Gastroesophageal sphincter (tissue), 3 donors: ENCODE results near the gene MINDY3.

Source experiments
- CTCF ChIP-seq, 4 experiments: fragments of 200-600 bp in 2 of 4; fragments of 450-650 bp in 2 of 4; sonication (generic) in 1 of 4; IDR thresholded peaks; one replicate each; pipeline ENCODE4 v1.5.1; 2017 to 2019; ENCODE audit warnings: antibody characterized with exemption in 4 of 4, mild to moderate bottlenecking in 2 of 4, moderate library complexity in 2 of 4
- EP300 ChIP-seq: sonication (generic); formaldehyde crosslinking; IDR thresholded peaks from one replicate; pipeline ENCODE4 v1.6.1; 2017; ENCODE audit warnings: antibody characterized with exemption, mild to moderate bottlenecking

DNA sequence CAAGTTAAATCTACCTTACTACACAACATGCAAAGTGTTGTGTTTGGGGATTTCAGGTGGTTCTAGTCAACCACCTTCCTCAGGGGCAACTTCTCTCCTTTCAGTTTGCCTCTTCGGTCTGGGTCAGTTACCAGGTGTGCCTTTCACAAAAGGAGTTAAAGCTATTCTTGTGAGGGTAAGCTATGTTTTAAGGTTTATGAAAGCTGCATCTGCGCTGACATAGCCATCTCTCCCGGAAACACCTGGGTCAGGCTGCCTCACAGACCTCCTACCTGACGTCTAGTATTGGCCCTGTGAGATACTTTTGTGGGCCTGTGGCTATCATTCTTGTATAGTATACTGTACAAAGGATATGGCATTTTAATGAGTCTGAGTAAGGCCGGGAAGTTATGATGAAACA, 72.9 kb downstream of the MINDY3 start:
- TF ChIP-seq EP300 (no peak), CTCF (IDR thresholded peaks at IDR 0.05) (no peak)
